HepG2 (cell line): Measurements from ENCODE around the gene SSPN. TPM values are rescaled to one million over a fixed set of nuclear protein-coding genes. Genes with fewer than 3 reads are reported as not detected.

Source experiments
- ATAC-seq: fragments of 200-7000 bp; cut with Tn5 transposase; 3 replicates; pipeline ENCODE4 v1.9.1; 2020; ENCODE audit warnings: mild to moderate bottlenecking, moderate library complexity
- BruUV-seq: library from RNA; stranded (reverse); fragments of 400-500 nt; replicated peaks from 2 replicates; lab custom pipeline; 2021; lab: Mats Ljungman, UMichigan
- CTCF ChIA-PET: fragments of 300-600 bp; formaldehyde crosslinking; extraction: SDS; loops from one replicate; lab custom pipeline; 2021; ENCODE audit warnings: low total read pairs, inconsistent platforms, low intra/inter-chr PET ratio; lab: Yijun Ruan, JAX
- POLR2A ChIA-PET: fragments of 350-600 bp; sonication (Branson Sonifier 250); formaldehyde crosslinking; loops from one replicate; lab custom pipeline; 2020; ENCODE audit warnings: antibody characterized with exemption, inconsistent platforms; lab: Yijun Ruan, JAX
- DNase-seq: peaks from one replicate; pipeline ENCODE4 v3.0.0-alpha.2; 2015; ENCODE audit warnings: low spot score
- FAIRE-seq: peaks from 3 replicates; lab custom pipeline; 2011; peaks lifted over from hg19 to GRCh38; lab: Jason Lieb, UNC
- H2AFZ ChIP-seq: one replicate; pipeline ENCODE4 v1.6.1; 2011; ENCODE audit warnings: low read length, inconsistent platforms
- H3K27ac ChIP-seq: fragments of 300-600 bp; 3 replicates; pipeline ENCODE4 v1.8.0; 2011; ENCODE audit warnings: mixed run types, mild to moderate bottlenecking, mixed read lengths, low read length, inconsistent platforms; ENCODE audit not compliant: insufficient read depth; ENCODE audit errors: extremely low read length
- H3K27me3 ChIP-seq, 2 experiments: fragments of 200-600 bp in 1 of 2; 2 replicates in 1 of 2; 3 replicates in 1 of 2; pipeline versions ENCODE4 v1.6.0 to v1.8.0; 2011; ENCODE audit warnings: low read length in 2 of 2, mild to moderate bottlenecking in 2 of 2, moderate library complexity in 2 of 2, inconsistent platforms in 1 of 2; ENCODE audit not compliant: insufficient read depth in 2 of 2, control insufficient read depth in 1 of 2
- H3K36me3 ChIP-seq, 2 experiments: fragments of 200-600 bp in 1 of 2; replicated peaks in 1 of 2; 2 replicates in 1 of 2; 3 replicates in 1 of 2; pipeline versions ENCODE4 v1.5.1 to v1.8.0; 2011; ENCODE audit warnings: low read length in 2 of 2, inconsistent platforms in 1 of 2; ENCODE audit not compliant: insufficient read depth in 2 of 2, control insufficient read depth in 1 of 2
- H3K4me1 ChIP-seq: 2 replicates; pipeline ENCODE4 v1.5.1; 2012; ENCODE audit warnings: low read length, inconsistent platforms; ENCODE audit not compliant: insufficient read depth
- H3K4me2 ChIP-seq: 2 replicates; pipeline ENCODE4 v1.6.0; 2011; ENCODE audit warnings: low read depth, low read length, inconsistent platforms
- H3K4me3 ChIP-seq, 3 experiments: fragments of 200-600 bp in 1 of 3; sonication (generic), shearing (Covaris generic) in 1 of 3; replicated peaks in 1 of 3; 2 replicates each; pipeline ENCODE4 v1.5.1; 2011 to 2016; ENCODE audit warnings: low read length in 3 of 3, inconsistent platforms in 2 of 3, low read depth in 2 of 3, mild to moderate bottlenecking in 2 of 3, control low read depth in 1 of 3, mixed read lengths in 1 of 3; ENCODE audit not compliant: insufficient read depth in 1 of 3
- H3K79me2 ChIP-seq: one replicate; pipeline ENCODE4 v1.6.1; 2011; ENCODE audit warnings: low read length, inconsistent platforms; ENCODE audit not compliant: insufficient read depth
- H3K9ac ChIP-seq: 2 replicates; pipeline ENCODE4 v1.6.0; 2011; ENCODE audit warnings: mild to moderate bottlenecking, low read depth, low read length, inconsistent platforms; ENCODE audit not compliant: insufficient read depth
- H3K9me3 ChIP-seq: 2 replicates; pipeline ENCODE4 v1.5.1; 2012; ENCODE audit warnings: mild to moderate bottlenecking, low read length
- H4K20me1 ChIP-seq: 2 replicates; pipeline ENCODE4 v1.6.0; 2011; ENCODE audit warnings: inconsistent platforms, mild to moderate bottlenecking, low read length, moderate library complexity; ENCODE audit not compliant: insufficient read depth
- CHCHD3 ChIP-seq: sonication (generic); formaldehyde crosslinking; IDR thresholded peaks from 2 replicates; pipeline ENCODE4 v1.8.0; 2022; ENCODE audit warnings: mild to moderate bottlenecking, missing genetic modification reagents, moderate library complexity
- SMC3 ChIP-seq: IDR thresholded peaks from 2 replicates; pipeline ENCODE4 v1.6.1; 2011; ENCODE audit warnings: low read length, improper control_type of control experiment
- UBTF ChIP-seq: sonication (generic); formaldehyde crosslinking; IDR thresholded peaks from 2 replicates; pipeline ENCODE4 v1.4.0; 2020; ENCODE audit warnings: mild to moderate bottlenecking, missing genetic modification reagents
- ZNF652 ChIP-seq: IDR thresholded peaks from 2 replicates; pipeline ENCODE4 v1.6.1; 2016; ENCODE audit warnings: low read depth, borderline replicate concordance
- WGBS: methylation state at CpG from one replicate; pipeline ENCODE4 v1.1.6; 2017; ENCODE audit warnings: low lambda C conversion rate; 5-methylcytosine and 5-hydroxymethylcytosine counted together
- in situ Hi-C: cut with HindIII; loops from 2 replicates; pipeline ENCODE4 v1.10.0; 2017; ENCODE audit warnings: low pct_unique_long_range_greater_than_20kb; ENCODE audit not compliant: extremely low pct_ligation_motif_present
- intact Hi-C: fragments of 100-400 bp; cut with micrococcal nuclease; formaldehyde crosslinking; loops from one replicate; pipeline ENCODE4 v1.10.0; 2022; ENCODE audit not compliant: unreplicated experiment
- polyA plus RNA-seq, 8 experiments: library from polyadenylated mRNA; depleted of rRNA in 3 of 8; stranded (reverse) in 7 of 8; unstranded in 1 of 8; fragments of >200 nt; fragmentation: Illumina TruSeq in 4 of 8; extraction: Trizol in 4 of 8; gene quantifications; 2 replicates each; pipeline versions ENCODE4 v1.2.1 to v1.2.3, GENCODE V29; 2011 to 2016; ENCODE audit warnings: low read depth in 4 of 8, missing spikeins in 1 of 8, mixed read lengths in 1 of 8; ENCODE audit not compliant: insufficient read depth in 1 of 8
- total RNA-seq, 5 experiments: library from RNA; depleted of rRNA; stranded (reverse); fragments of >200 nt; fragmentation: Illumina TruSeq; extraction: Trizol; gene quantifications; 2 replicates each; pipeline ENCODE4 v1.2.3, GENCODE V29; 2016; ENCODE audit warnings: low read depth in 1 of 5
- TF ChIP-seq, protein P1 (sequence below): sonication (generic); formaldehyde crosslinking; IDR thresholded peaks from 2 replicates; pipeline ENCODE4 v1.8.0; 2022; ENCODE audit warnings: mild to moderate bottlenecking, missing genetic modification reagents
- TF ChIP-seq, protein P2 (sequence below): IDR thresholded peaks from 2 replicates; pipeline ENCODE4 v1.6.1; 2016; ENCODE audit warnings: missing compliant biosample characterization, missing genetic modification reagents, borderline replicate concordance

Gene SSPN
- total and polyA plus RNA-seq, 2 of the 13 experiments (the other 11 are each of a cell fraction or from before 2014, with no cell fraction given) = not detected

GRCh38 chr12:26185532-26186320 is 9.6 kb upstream of the SSPN start:
- Histone ChIP-seq H3K27ac (no peak overlapping the region), H3K4me3 (no peak overlapping the region), H2AFZ (no peak overlapping the region), H4K20me1 (no peaks in the 10 kb centered on the region), H3K9ac (no peak overlapping the region), H3K9me3 (no peaks in the 10 kb centered on the region), H3K4me2 (no peak overlapping the region), H3K27me3 (peaks cover 0 to 18% of the 10 kb centered on the region in 2 experiments; a peak in 3 of 5 replicates), H3K79me2 (no peaks in the 10 kb centered on the region), H3K4me1 (no peaks in the 10 kb centered on the region), H3K36me3 (no peaks in the 10 kb centered on the region)
- WGBS = 26% methylated on average over 4 of the region's 7 CpGs
- no TSS peak for BruUV-seq
- CTCF ChIA-PET = no interaction called here
- FAIRE-seq = no peak
- no peak for ATAC-seq
- intact Hi-C loops = no loop called here
- no peak for DNase-seq
- TF ChIP-seq ZNF652 (CRISPR knock-in tag) = no peak
- TF ChIP-seq, protein P1, sequence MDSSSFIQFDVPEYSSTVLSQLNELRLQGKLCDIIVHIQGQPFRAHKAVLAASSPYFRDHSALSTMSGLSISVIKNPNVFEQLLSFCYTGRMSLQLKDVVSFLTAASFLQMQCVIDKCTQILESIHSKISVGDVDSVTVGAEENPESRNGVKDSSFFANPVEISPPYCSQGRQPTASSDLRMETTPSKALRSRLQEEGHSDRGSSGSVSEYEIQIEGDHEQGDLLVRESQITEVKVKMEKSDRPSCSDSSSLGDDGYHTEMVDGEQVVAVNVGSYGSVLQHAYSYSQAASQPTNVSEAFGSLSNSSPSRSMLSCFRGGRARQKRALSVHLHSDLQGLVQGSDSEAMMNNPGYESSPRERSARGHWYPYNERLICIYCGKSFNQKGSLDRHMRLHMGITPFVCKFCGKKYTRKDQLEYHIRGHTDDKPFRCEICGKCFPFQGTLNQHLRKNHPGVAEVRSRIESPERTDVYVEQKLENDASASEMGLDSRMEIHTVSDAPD (CRISPR knock-in tag) = no peak
- no peak for TF ChIP-seq SMC3
- no peak for TF ChIP-seq CHCHD3 (CRISPR knock-in tag)
- TF ChIP-seq, protein P2, sequence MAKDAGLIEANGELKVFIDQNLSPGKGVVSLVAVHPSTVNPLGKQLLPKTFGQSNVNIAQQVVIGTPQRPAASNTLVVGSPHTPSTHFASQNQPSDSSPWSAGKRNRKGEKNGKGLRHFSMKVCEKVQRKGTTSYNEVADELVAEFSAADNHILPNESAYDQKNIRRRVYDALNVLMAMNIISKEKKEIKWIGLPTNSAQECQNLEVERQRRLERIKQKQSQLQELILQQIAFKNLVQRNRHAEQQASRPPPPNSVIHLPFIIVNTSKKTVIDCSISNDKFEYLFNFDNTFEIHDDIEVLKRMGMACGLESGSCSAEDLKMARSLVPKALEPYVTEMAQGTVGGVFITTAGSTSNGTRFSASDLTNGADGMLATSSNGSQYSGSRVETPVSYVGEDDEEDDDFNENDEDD (CRISPR knock-in tag) = no peak
- no peak for TF ChIP-seq UBTF (CRISPR knock-in tag)
- TF ChIP-seq, all 625 proteins: peak for 0
- in situ Hi-C loops = no loop called here
- POLR2A ChIA-PET = no interaction called here
